K562 (cell line): ENCODE measurements around the gene CSRP2. TPM values are rescaled to one million over a fixed set of nuclear protein-coding genes. Genes with fewer than 3 reads are reported as not detected.

Experiments
- AFF4 ChIP-seq: sonication (generic); formaldehyde crosslinking; IDR thresholded peaks from 2 replicates; pipeline ENCODE4 v1.8.0; 2023; ENCODE audit warnings: mild to moderate bottlenecking, missing genetic modification reagents
- CUX1 ChIP-seq: fragments of 200-800 bp; sonication (Bioruptor generic); IDR thresholded peaks from 2 replicates; pipeline ENCODE4 v1.6.1; 2016; ENCODE audit warnings: missing genetic modification characterization, missing compliant biosample characterization
- CXXC5 ChIP-seq: fragments of 250-450 bp; sonication (Bioruptor Pico); IDR thresholded peaks from 2 replicates; pipeline ENCODE4 v1.8.0; 2022; ENCODE audit warnings: inconsistent platforms, mild to moderate bottlenecking, moderate library complexity
- FOXJ3 ChIP-seq: sonication (generic); formaldehyde crosslinking; IDR thresholded peaks from 2 replicates; pipeline ENCODE4 v1.4.0; 2020; ENCODE audit warnings: mild to moderate bottlenecking, missing genetic modification reagents
- HDAC3 ChIP-seq: fragments of 450-650 bp; IDR thresholded peaks from 2 replicates; pipeline ENCODE4 v1.6.1; 2018; ENCODE audit warnings: borderline replicate concordance, mild to moderate bottlenecking, moderate library complexity; ENCODE audit not compliant: partially characterized antibody
- HMGN3 ChIP-seq: IDR thresholded peaks from 2 replicates; pipeline ENCODE4 v1.6.1; 2011; ENCODE audit warnings: borderline replicate concordance, low read depth, mild to moderate bottlenecking, mixed read lengths, low read length; ENCODE audit not compliant: insufficient read length; ENCODE audit errors: extremely low read depth
- POLR2G ChIP-seq: fragments of 200-400 bp; formaldehyde crosslinking; IDR thresholded peaks from 2 replicates; pipeline ENCODE4 v1.6.1; 2017; ENCODE audit warnings: low read depth, mild to moderate bottlenecking, antibody characterized with exemption, low read length, moderate library complexity
- RBFOX2 ChIP-seq: fragments of 200-400 bp; formaldehyde crosslinking; IDR thresholded peaks from 2 replicates; pipeline ENCODE4 v1.6.1; 2017; ENCODE audit warnings: low read depth, mild to moderate bottlenecking, low read length, moderate library complexity
- SMC3 ChIP-seq: conservative IDR thresholded peaks from 2 replicates; pipeline ENCODE4 v1.6.1; 2011; ENCODE audit warnings: low read depth, low read length, improper control_type of control experiment; ENCODE audit not compliant: insufficient read depth
- SP2 ChIP-seq: IDR thresholded peaks from 2 replicates; pipeline ENCODE4 v1.6.1; 2011; ENCODE audit warnings: mild to moderate bottlenecking, low read depth, low read length, moderate library complexity; ENCODE audit not compliant: poor library complexity, severe bottlenecking; ENCODE audit errors: extremely low read depth
- SRF ChIP-seq, 2 experiments: fragments of 250-450, 450-650 bp in 1 of 2; sonication (Bioruptor Pico) in 1 of 2; sonication (generic) in 1 of 2; formaldehyde crosslinking; IDR thresholded peaks; 2 replicates each; pipeline versions ENCODE4 v1.5.0 to v1.5.1; 2020 to 2022; ENCODE audit warnings: mild to moderate bottlenecking in 1 of 2, missing genetic modification reagents in 1 of 2
- polyA plus RNA-seq, 8 experiments: library from polyadenylated mRNA; depleted of rRNA in 4 of 8; stranded (reverse) in 5 of 8; unstranded in 3 of 8; fragments of >200 nt; fragmentation: Nextera tagmentation in 2 of 8; fragmentation: Illumina TruSeq in 1 of 8; extraction: Ambion mirVana in 2 of 8; extraction: Trizol in 1 of 8; gene quantifications; 2 replicates each; pipeline versions ENCODE4 v1.2.1 to v1.2.3, GENCODE V29; 2011 to 2014; ENCODE audit warnings: inconsistent platforms in 1 of 8, missing spikeins in 1 of 8
- total RNA-seq, 7 experiments: library from RNA; depleted of rRNA in 6 of 7; stranded (reverse); fragments of >200 nt in 6 of 7; fragmentation: Illumina TruSeq in 2 of 7; extraction: Trizol in 2 of 7; gene quantifications; 2 replicates each; pipeline versions ENCODE4 v1.2.1 to v1.2.3, GENCODE V29; 2011 to 2021; ENCODE audit warnings: low replicate concordance in 1 of 7
- TF ChIP-seq, protein P1 (sequence below): fragments of 200-800 bp; sonication (Bioruptor generic); IDR thresholded peaks from 2 replicates; pipeline ENCODE4 v1.6.1; 2017; ENCODE audit warnings: missing genetic modification characterization, missing compliant biosample characterization
- TF ChIP-seq, protein P2 (sequence below): sonication (generic); formaldehyde crosslinking; IDR thresholded peaks from 2 replicates; pipeline ENCODE4 v1.8.0; 2022; ENCODE audit warnings: mild to moderate bottlenecking, missing genetic modification reagents

CSRP2 gene
- total and polyA plus RNA-seq, 9 of the 15 experiments (the other 6 are each of a cell fraction or from before 2014, with no cell fraction given): 0.32 to 6.2 (median 2.3) TPM

GRCh38 chr12:76878899-76879709 lies at the start of gene CSRP2 (continued):
- TF ChIP-seq HDAC3 (no peak), POLR2G (peak; percentile 73), HMGN3 (peak; percentile 37), FOXJ3 (CRISPR knock-in tag) (no peak), CXXC5 (CRISPR knock-in tag) (0 out of 2 replicates have a peak, but pooled peaks have one; percentile 34), CUX1 (CRISPR knock-in tag) (no peak), SP2 (no peak), AFF4 (CRISPR knock-in tag) (no peak), SRF (CRISPR knock-in tag; IDR thresholded peaks at IDR 0.05) (no peak), RBFOX2 (peak; percentile 66), SMC3 (no peak)
- TF ChIP-seq, protein P1, sequence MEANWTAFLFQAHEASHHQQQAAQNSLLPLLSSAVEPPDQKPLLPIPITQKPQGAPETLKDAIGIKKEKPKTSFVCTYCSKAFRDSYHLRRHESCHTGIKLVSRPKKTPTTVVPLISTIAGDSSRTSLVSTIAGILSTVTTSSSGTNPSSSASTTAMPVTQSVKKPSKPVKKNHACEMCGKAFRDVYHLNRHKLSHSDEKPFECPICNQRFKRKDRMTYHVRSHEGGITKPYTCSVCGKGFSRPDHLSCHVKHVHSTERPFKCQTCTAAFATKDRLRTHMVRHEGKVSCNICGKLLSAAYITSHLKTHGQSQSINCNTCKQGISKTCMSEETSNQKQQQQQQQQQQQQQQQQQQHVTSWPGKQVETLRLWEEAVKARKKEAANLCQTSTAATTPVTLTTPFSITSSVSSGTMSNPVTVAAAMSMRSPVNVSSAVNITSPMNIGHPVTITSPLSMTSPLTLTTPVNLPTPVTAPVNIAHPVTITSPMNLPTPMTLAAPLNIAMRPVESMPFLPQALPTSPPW (CRISPR knock-in tag): no peak
- TF ChIP-seq, protein P2, sequence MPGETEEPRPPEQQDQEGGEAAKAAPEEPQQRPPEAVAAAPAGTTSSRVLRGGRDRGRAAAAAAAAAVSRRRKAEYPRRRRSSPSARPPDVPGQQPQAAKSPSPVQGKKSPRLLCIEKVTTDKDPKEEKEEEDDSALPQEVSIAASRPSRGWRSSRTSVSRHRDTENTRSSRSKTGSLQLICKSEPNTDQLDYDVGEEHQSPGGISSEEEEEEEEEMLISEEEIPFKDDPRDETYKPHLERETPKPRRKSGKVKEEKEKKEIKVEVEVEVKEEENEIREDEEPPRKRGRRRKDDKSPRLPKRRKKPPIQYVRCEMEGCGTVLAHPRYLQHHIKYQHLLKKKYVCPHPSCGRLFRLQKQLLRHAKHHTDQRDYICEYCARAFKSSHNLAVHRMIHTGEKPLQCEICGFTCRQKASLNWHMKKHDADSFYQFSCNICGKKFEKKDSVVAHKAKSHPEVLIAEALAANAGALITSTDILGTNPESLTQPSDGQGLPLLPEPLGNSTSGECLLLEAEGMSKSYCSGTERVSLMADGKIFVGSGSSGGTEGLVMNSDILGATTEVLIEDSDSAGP (CRISPR knock-in tag): 0 out of 2 replicates have a peak, but pooled peaks have one; percentile 47
